Activated T-helper 1 cell treated with anti-CD3 and anti-CD28 coated beads, Interleukin-12 subunit alpha, Interleukin-12 subunit beta, Interleukin-2, Interleukin-4 antibody, amounts not matched to agents 30 ng/mL and 10 ng/mL and 1 ng/mL, durations not matched to agents 14 hours and 24 hours and 36 hours (primary cell): ENCODE data around the gene PAX1. TPM values are rescaled to one million over a fixed set of nuclear protein-coding genes. Genes with fewer than 3 reads are reported as not detected.

ENCODE experiments used
- DNase-seq: peaks from one replicate; pipeline ENCODE4 v3.0.0; 2021; ENCODE audit warnings: low spot score
- H3K27ac Mint-ChIP-seq: one replicate; pipeline ENCODE4 v1.8.0; 2021; ENCODE audit warnings: mild to moderate bottlenecking, mixed read lengths
- H3K27me3 Mint-ChIP-seq: one replicate; pipeline ENCODE4 v1.8.0; 2022; ENCODE audit warnings: mild to moderate bottlenecking, moderate library complexity, mixed read lengths; ENCODE audit not compliant: insufficient read depth
- H3K36me3 Mint-ChIP-seq: one replicate; pipeline ENCODE4 v1.8.0; 2021; ENCODE audit warnings: low read depth, mixed read lengths
- H3K4me1 Mint-ChIP-seq: one replicate; pipeline ENCODE4 v1.8.0; 2021; ENCODE audit warnings: low read depth, mixed read lengths
- H3K4me3 Mint-ChIP-seq: one replicate; pipeline ENCODE4 v1.8.0; 2021; ENCODE audit warnings: mild to moderate bottlenecking, moderate library complexity, mixed read lengths
- H3K9me3 Mint-ChIP-seq: one replicate; pipeline ENCODE4 v1.8.0; 2021; ENCODE audit warnings: mixed read lengths
- intact Hi-C: fragments of 100-400 bp; cut with micrococcal nuclease; formaldehyde crosslinking; loops from one replicate; pipeline ENCODE4 v1.15.1; 2024
- total RNA-seq: library from RNA; stranded (reverse); gene quantifications from 2 replicates; pipeline ENCODE4 v1.2.3, GENCODE V29; 2022

Gene PAX1
- total RNA-seq, 1 donor from 2014 or later, result not detected

- Mint-ChIP-seq H3K27me3 (peaks cover 6% of the 10 kb centered on the region), H3K9me3 (no peaks in the 10 kb centered on the region), H3K4me1 (no peaks in the 10 kb centered on the region), H3K27ac (no peak overlapping the region), H3K36me3 (no peaks in the 10 kb centered on the region), H3K4me3 (no peak overlapping the region)
- no peak for DNase-seq
- intact Hi-C loops, result no loop called here
These were observed 20.8 kb upstream of the PAX1 start for GRCh38 chr20:21684671-21685070.

- no peak for DNase-seq
These were observed 19.5 kb upstream of the PAX1 start for GRCh38 chr20:21685981-21686380.

GRCh38 chr20:21693322-21693721 lies 12.1 kb upstream of the PAX1 start:
- H3K9me3 Mint-ChIP-seq, result no peaks in the 10 kb centered on the region
- H3K27me3 Mint-ChIP-seq, result peaks cover 15% of the 10 kb centered on the region
- intact Hi-C loops, result no loop called here
- H3K4me3 Mint-ChIP-seq, result no peak overlapping the region
- H3K27ac Mint-ChIP-seq, result no peak overlapping the region
- H3K36me3 Mint-ChIP-seq, result no peaks in the 10 kb centered on the region
- DNase-seq, result no peak
- H3K4me1 Mint-ChIP-seq, result no peaks in the 10 kb centered on the region

More at GRCh38 chr20:21685981-21686380, 19.5 kb upstream of the PAX1 start:
- Mint-ChIP-seq H3K27ac (no peak overlapping the region), H3K36me3 (no peaks in the 10 kb centered on the region), H3K4me3 (no peak overlapping the region), H3K4me1 (no peaks in the 10 kb centered on the region), H3K27me3 (peaks cover 6% of the 10 kb centered on the region), H3K9me3 (no peaks in the 10 kb centered on the region)
- intact Hi-C loops, result no loop called here

GRCh38 chr20:21698494-21699215 lies 6.8 kb upstream of the PAX1 start:
- Mint-ChIP-seq H3K4me1 (no peaks in the 10 kb centered on the region), H3K27ac (no peak overlapping the region), H3K9me3 (no peaks in the 10 kb centered on the region), H3K36me3 (no peaks in the 10 kb centered on the region), H3K4me3 (no peak overlapping the region), H3K27me3 (peaks cover 58% of the 10 kb centered on the region)
- DNase-seq, result no peak
- intact Hi-C loops, result no loop called here

- H3K4me1 Mint-ChIP-seq, result no peaks in the 10 kb centered on the region
- intact Hi-C loops, result no loop called here
- DNase-seq, result no peak
- no peak overlapping the region for H3K27ac Mint-ChIP-seq
- no peaks in the 10 kb centered on the region for H3K9me3 Mint-ChIP-seq
- H3K4me3 Mint-ChIP-seq, result no peak overlapping the region
- H3K36me3 Mint-ChIP-seq, result no peaks in the 10 kb centered on the region
- peaks cover 63% of the 10 kb centered on the region for H3K27me3 Mint-ChIP-seq
These were observed 6.3 kb upstream of the PAX1 start for GRCh38 chr20:21699216-21699508.

GRCh38 chr20:21701171-21701876 lies 4.1 kb upstream of the PAX1 start:
- Mint-ChIP-seq H3K36me3 (no peaks in the 10 kb centered on the region), H3K27ac (no peak overlapping the region), H3K4me1 (peaks cover 8% of the 10 kb centered on the region), H3K27me3 (peaks cover 72% of the 10 kb centered on the region), H3K4me3 (no peak overlapping the region), H3K9me3 (no peaks in the 10 kb centered on the region)
- intact Hi-C loops, result loop anchor here (5.0 to 10.0 kb wide), 3 partner anchors 304 to 866 kb away; partner anchors contain the start of gene NKX2-4
- DNase-seq, result no peak

GRCh38 chr20:21702016-21702415 lies 3.4 kb upstream of the PAX1 start:
- Mint-ChIP-seq H3K27me3 (peaks cover 77% of the 10 kb centered on the region), H3K4me3 (no peak overlapping the region), H3K27ac (no peak overlapping the region), H3K9me3 (no peaks in the 10 kb centered on the region), H3K36me3 (no peaks in the 10 kb centered on the region), H3K4me1 (peaks cover 8% of the 10 kb centered on the region)
- intact Hi-C loops, result loop anchor here (2.0 to 10.0 kb wide), 4 partner anchors 189 to 865 kb away; partner anchors contain the start of gene NKX2-4
- DNase-seq, result no peak

- Mint-ChIP-seq H3K27me3 (peaks cover 81% of the 10 kb centered on the region), H3K9me3 (no peaks in the 10 kb centered on the region), H3K4me1 (peaks cover 8% of the 10 kb centered on the region), H3K36me3 (no peaks in the 10 kb centered on the region), H3K27ac (no peak overlapping the region), H3K4me3 (no peak overlapping the region)
- DNase-seq, result no peak
- intact Hi-C loops, result loop anchor here (2.0 to 10.0 kb wide), 4 partner anchors 190 to 864 kb away; partner anchors contain the start of gene NKX2-4
These were observed 2.7 kb upstream of the PAX1 start for GRCh38 chr20:21702553-21703470.

GRCh38 chr20:21703717-21704407 lies 1.6 kb upstream of the PAX1 start:
- H3K27me3 Mint-ChIP-seq, result peaks cover 80% of the 10 kb centered on the region
- no peak for DNase-seq
- H3K27ac Mint-ChIP-seq, result no peak overlapping the region
- no peaks in the 10 kb centered on the region for H3K36me3 Mint-ChIP-seq
- peaks cover 8% of the 10 kb centered on the region for H3K4me1 Mint-ChIP-seq
- no peak overlapping the region for H3K4me3 Mint-ChIP-seq
- intact Hi-C loops, result loop anchor here (2.0 to 10.0 kb wide), 5 partner anchors 191 to 863 kb away; partner anchors contain the start of gene NKX2-4
- no peaks in the 10 kb centered on the region for H3K9me3 Mint-ChIP-seq

- Mint-ChIP-seq H3K36me3 (no peaks in the 10 kb centered on the region), H3K9me3 (no peaks in the 10 kb centered on the region), H3K27me3 (peaks cover 77% of the 10 kb centered on the region), H3K27ac (peak overlapping the region; percentile 48), H3K4me1 (peaks cover 8% of the 10 kb centered on the region), H3K4me3 (no peak overlapping the region)
- intact Hi-C loops, result loop anchor here (2.0 to 10.0 kb wide), 4 partner anchors 307 to 863 kb away; partner anchors contain the start of gene NKX2-4
- no peak for DNase-seq
These were observed 767 bp upstream of the PAX1 start for GRCh38 chr20:21704408-21705385.
